DMS114 treated with DMSO at 0.1 percent for 48 hours (cell line): Measurements from ENCODE around the gene UBAP2L.
"Not testable (repeated sequence)": the region's sequence is repeated elsewhere in the genome, so short reads cannot be mapped to it uniquely, and the experiment has no call there.

Experiments
- DNase-seq: peaks from one replicate; lab custom pipeline; 2025; ENCODE audit not compliant: unreplicated experiment; lab: John Stamatoyannopoulos, UW

Gene UBAP2L

GRCh38 chr1:154241703-154242351 is 21.1 kb downstream of the UBAP2L start:
- no peak for DNase-seq

GRCh38 chr1:154253671-154254070 is 32.9 kb downstream of the UBAP2L start:
- no peak for DNase-seq

GRCh38 chr1:154256686-154257085 is 35.9 kb downstream of the UBAP2L start:
- no peak for DNase-seq

- DNase-seq = no peak
These were observed 38.0 kb downstream of the UBAP2L start for GRCh38 chr1:154258784-154259183.

- DNase-seq = no peak
These were observed 39.4 kb downstream of the UBAP2L start for GRCh38 chr1:154260127-154260526.

GRCh38 chr1:154263465-154264332 is 42.9 kb downstream of the UBAP2L start:
- DNase-seq = no peak

- no peak for DNase-seq
These were observed 43.7 kb downstream of the UBAP2L start for GRCh38 chr1:154264454-154264853.

GRCh38 chr1:154265586-154265985 is 44.8 kb downstream of the UBAP2L start:
- DNase-seq = no peak

GRCh38 chr1:154270833-154271232 is 50.1 kb downstream of the UBAP2L start:
- no peak for DNase-seq

- peak; percentile 98 for DNase-seq
These were observed 51.7 kb downstream of the UBAP2L start, which contains the start of gene HAX1 for GRCh38 chr1:154272217-154272998. TSS of gene HAX1 (plus strand) at chr1:154272629. CDS start at chr1:154272724, 95 bp downstream.

GRCh38 chr1:154272999-154273563 is 52.3 kb downstream of the UBAP2L start:
- no peak for DNase-seq

GRCh38 chr1:154276797-154277196 is 56.0 kb downstream of the UBAP2L start:
- no peak for DNase-seq

GRCh38 chr1:154287591-154287990 is 66.8 kb downstream of the UBAP2L start:
- DNase-seq = not testable (repeated sequence)

- no peak for DNase-seq
These were observed 67.9 kb downstream of the UBAP2L start for GRCh38 chr1:154288661-154289060.

GRCh38 chr1:154290921-154291320 is 70.2 kb downstream of the UBAP2L start:
- DNase-seq = no peak

- DNase-seq = peak; percentile 48
These were observed 74.9 kb downstream of the UBAP2L start for GRCh38 chr1:154295408-154296235.

GRCh38 chr1:154301582-154301981 is 80.8 kb downstream of the UBAP2L start:
- DNase-seq = no peak

- DNase-seq = no peak
These were observed 84.0 kb downstream of the UBAP2L start for GRCh38 chr1:154304664-154305337.

- DNase-seq = no peak
These were observed 85.4 kb downstream of the UBAP2L start for GRCh38 chr1:154306151-154306550.
